ENCODE results near the gene ALK.

GRCh38 chr2:29561181-29561580 is 360.2 kb downstream of the ALK start:
- TF ChIP-seq POLR2A (IDR thresholded peaks at IDR 0.05; ENCODE audit: low read length): no peak
- no peak for TF ChIP-seq GATA1 (IDR thresholded peaks at IDR 0.05; ENCODE audit: low read depth, low read length)
